Cortex of kidney (tissue), 1 donor: ENCODE results near the gene FRZB.
"Not testable (repeated sequence)": the region's sequence is repeated elsewhere in the genome, so short reads cannot be mapped to it uniquely, and the experiment has no call there.

Experiments used
- DNase-seq: peaks from one replicate; lab custom pipeline; 2025; lab: John Stamatoyannopoulos, UW

FRZB gene, protein sequence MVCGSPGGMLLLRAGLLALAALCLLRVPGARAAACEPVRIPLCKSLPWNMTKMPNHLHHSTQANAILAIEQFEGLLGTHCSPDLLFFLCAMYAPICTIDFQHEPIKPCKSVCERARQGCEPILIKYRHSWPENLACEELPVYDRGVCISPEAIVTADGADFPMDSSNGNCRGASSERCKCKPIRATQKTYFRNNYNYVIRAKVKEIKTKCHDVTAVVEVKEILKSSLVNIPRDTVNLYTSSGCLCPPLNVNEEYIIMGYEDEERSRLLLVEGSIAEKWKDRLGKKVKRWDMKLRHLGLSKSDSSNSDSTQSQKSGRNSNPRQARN

DNA sequence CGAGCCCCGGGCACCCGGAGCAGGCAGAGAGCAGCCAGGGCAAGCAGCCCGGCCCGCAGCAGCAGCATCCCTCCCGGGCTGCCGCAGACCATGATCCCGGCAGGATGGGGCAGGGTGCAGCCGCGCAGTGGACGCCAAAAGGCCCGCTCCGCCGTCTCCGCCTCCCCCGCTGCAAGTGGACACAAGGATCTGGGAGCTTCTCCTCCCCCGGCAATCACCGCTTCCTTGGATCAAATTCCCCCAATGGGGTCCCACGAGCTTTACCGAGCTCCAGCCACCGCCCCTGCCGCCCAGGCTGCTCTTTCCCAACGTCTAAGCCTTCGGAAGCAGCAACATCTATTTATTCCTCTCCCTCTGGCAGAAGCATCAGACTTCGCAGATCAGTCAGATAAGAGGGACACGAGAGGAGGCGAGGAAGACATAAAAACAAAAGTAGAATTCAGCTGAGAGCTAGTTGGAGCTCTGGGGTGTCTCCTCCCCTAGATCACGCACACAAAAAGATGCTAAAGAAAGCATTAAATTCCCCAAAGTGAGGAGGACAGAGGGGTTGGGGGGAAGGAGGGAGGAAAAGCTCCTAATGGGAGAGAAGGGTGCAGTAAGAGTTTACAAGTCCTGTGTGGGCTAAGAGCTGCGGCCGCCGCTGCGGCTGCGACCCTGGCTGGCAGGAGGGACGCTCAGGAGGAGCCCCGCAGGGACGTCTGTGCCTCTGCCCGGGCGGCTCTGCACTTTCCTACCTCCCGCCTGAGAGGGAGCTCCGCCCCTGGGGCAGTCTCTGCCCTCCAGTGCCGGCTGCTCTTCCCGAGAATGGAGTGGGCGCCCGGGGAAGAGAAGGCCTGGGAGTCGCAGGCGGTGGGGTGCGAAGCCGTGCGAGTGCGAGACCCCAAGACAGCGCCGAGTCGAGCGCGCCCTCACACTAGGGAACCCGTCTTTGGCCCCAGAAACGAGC lies at the start of gene FRZB:
TSS of gene FRZB (minus strand) at position 177 of the 946 bp plus-strand sequence. CDS start at position 92, 85 bp downstream.
- no peak for DNase-seq

DNA sequence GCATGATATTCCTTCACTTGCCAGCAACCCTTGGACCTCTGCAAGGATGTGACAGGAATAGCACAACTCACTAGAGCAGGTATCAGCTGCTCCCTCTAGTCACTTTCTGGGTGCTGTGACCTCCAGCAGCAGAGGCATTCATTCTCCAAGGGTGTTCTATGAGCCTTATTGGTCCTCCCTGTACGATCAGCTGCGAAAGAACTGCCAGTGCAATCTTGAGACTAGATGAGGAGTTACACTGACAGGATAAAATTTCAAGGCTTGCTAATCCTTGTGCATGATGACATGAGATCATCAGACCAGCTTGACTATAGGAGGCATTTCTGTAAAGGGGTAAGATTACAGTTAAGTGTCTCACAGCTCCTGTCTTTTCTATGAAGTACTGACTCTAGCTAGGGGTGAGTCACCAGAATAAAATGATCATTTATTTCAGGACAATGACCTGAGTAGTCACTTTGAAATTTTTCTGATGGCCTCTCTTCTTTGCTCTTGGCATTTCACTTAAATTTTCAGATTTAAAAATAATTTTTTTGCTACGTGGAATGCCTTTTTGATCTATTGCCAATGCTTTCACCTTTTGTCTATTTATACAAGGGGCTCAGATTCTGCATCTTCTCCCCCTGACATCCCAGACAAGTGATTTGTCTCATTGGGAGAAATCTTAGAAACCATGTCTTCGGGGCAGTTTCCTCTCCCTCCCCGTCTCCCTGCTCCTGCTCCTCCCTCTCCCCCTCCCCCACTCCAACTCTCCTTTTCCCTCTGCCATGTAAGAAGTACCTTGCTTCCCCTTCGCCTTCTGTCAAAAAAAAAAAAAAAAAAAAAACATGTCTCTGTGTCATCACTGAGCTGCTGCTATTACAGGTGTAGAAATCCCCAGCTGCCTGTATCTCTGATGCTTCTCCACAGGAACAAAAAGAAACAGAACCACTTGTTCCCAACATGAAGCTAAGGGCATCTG lies 49.2 kb upstream of the FRZB start:
- no peak for DNase-seq

DNA sequence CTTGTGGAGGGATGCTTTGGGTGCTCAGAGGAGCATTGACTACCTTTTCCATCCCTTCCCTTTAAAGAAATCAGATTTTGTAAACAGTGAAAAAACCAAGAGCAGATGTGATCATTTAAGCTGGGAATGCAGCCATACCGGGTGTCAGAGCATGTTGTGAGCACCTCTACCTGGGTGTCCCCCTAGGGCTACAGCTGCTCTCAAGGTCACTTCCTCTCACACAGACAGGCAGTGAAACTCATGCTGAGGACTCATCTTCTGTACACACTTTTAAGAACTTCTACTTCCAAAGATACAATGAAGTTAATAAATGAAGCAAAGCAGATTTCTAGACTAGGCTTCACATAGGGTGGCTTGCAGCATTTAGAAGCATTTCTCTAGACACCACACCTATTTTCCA lies 48.4 kb upstream of the FRZB start:
- no peak for DNase-seq

DNA sequence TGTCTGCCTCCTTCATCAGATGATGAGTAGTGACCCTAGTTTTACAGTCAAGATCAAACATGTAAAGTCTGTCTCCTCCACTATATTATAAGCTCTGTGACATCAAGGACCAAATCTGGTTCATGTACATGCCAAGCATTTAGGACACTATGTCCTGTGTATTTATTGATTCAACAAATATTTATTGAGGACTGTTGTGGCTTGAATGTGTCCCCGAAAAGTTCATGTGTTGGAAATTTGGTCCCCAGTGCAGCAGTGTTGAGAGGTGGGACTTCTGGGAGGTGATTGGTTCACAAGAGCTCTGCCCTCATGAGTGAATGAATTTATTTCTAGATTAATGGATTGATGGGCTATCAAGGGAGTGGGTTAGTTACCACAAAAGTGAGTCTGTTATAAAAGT lies 46.6 kb upstream of the FRZB start:
- DNase-seq: no peak

DNA sequence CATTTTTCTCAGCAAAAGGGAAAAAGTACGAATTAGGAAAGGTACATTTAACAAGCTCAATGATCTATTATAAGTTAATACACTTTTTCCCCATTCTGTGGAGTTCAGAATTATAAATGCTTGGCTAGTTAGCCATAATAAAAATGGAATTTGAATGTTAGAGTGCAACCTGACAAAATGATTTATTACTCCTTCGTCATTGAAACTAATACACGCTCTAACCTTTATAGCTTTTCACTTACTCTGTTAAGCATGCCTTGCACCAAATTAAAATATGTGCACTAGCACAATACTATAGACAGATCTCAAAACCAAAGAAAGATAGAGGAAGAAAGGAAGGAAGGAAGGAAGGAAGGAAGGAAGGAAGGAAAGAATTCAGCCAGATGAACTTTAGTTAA lies 46.1 kb upstream of the FRZB start:
- no peak for DNase-seq

DNA sequence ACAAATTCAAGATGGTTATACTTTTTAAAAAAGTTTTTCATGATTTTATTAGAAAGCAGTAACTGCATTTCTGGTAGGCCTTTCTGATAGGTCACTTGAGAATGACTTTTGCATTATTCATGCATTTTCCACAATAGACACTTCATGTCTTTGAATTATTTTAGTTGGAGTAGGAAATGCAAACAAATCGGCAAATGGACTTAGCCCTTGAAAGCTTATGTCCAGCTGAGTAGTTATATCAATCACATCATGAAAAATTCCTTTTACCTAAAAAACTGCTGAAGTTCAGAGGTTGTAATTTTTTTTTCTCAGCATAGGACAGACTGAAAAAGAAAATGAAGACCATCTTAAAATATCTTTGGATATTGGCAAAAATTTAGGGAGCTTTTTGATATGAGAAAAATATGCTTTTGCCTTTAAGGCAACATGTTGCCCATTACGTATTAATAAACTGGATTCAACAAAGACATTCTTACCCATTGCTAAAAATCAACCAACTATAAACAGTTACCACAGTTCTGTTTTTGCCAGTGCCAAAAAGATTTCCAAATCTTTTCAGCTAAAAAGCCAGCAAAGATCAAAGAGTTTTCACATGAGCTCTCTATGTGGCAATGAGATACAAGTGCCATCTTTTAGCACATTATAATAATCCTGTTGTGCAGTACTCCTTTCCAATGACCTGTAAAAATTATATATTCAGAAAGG lies 45.5 kb upstream of the FRZB start:
- DNase-seq: no peak

DNA sequence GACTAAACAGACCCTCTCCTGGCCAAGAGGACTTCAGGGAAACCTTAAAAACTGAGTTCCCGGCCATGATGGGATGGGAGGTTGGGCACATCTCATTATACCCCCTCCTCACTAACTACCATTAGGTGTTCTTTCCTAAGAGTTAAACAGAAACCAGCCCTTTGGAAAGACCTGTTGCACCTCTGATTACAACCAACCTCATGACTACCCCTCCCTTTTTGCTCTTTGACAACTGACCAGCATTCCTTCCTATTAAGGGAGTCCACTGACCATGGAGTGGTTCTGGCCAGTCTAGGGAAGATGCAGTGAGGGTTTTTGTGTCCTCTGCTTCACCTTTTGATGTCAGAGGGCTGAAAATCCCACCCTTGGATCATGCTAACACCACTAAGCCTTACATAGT lies 44.5 kb upstream of the FRZB start:
- no peak for DNase-seq

DNA sequence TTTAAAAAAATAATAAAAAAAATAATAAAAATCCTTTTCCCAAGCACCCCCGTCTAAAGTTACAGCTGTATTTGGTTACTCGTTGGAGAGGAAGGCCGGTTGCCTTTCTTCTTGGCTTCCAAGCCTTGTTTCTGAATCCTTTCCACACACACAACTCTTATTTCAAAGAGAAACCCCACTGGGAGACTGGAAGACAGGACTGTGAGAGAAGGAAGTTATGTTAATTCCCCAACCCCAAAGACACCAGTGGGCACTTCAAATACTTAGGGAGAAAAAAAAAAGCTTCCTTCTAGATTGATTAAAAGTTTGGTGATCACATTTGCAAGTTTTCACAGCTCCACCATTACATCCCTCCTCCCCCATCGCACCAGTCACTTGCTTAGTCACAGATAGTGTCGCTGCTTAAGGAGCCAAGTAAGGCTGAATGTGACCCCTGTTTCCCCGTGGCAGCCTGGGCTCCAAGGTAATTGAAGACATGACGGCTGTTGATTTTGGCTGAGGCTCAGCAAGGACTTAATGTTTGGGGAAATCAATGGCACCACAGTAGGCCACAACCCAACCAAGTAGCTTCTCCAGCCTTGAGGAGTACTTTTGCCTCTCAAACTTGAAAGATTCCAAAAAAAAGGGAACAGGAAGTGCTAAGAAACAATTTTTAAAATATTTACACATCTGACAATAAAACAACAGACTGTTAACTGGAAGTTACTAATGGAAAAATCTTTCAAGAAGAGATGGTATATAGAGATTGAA lies 40.8 kb upstream of the FRZB start:
- no peak for DNase-seq

DNA sequence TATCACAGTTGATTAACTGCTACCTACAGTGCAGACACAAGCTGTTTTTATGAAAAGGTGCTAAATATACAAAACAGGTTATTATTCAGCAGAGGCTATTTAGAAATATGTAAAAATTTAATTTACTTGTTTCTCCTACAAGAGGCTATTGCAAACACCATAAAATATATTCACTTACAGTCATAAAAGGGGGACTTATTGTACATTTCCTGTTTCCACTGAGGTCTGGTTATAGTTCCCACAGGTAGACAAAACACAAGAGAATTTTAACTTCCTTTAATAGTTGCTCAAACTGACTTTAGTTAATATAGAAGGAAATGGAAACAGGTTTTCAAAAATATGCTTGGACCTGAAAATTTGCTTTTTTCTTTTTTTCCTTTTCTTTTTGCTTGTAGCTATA lies 40.0 kb upstream of the FRZB start:
- DNase-seq: no peak

DNA sequence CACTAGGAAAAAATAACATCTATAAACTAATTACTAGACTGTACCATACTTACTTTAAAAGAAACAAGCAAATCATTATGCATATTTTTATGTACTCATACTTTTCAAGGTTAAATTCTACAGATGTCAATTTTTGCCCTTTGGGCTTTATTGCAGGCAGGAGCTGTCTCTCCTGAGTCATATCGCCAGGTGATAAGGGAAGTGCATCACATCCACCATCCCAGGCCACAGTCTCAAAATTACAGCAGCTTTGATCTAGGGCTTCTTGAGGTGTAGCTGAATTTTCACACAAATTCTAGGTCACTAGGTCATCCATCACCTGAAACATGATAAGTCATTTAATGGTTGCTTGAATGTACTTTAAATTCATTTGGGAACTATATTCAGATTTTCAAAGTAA lies 38.4 kb upstream of the FRZB start:
- DNase-seq: no peak

DNA sequence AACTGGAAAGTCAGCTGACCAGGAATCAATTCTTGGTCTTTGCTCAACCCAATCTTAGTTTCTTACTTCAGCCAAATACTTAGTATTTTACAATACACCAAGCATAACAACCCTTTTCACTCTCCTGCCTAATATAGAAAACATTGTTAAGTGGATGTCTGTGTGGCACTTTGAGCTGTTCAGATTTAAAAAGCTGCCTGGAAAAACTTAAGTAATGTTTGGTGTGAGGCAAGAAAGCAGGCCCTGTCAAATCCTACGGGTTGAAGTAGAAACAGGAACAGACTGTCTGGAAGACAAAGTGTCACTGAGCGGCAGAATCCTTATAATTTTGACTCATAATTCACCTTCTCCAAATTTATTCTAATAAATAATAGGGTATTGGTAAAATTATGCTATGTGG lies 37.1 kb upstream of the FRZB start:
- no peak for DNase-seq

DNA sequence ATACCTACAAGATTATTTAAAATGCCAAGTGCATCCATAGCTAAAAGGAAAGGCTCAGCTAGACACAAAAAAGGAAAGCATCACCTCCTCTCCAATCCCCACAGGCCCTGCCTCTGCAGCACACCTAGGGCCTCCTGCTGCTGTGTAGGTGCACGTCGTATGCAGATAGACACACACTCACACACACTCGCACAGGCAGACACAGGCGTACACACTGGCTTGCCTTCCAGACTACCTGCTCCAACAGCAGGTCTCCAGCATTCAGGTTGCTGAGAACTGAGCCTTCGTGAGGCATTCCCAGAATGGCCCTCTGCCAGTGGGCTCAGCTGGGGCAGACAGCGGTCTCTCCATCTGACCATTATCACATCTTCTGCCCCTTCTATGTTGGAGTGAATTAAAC lies 35.3 kb upstream of the FRZB start:
- DNase-seq: no peak

DNA sequence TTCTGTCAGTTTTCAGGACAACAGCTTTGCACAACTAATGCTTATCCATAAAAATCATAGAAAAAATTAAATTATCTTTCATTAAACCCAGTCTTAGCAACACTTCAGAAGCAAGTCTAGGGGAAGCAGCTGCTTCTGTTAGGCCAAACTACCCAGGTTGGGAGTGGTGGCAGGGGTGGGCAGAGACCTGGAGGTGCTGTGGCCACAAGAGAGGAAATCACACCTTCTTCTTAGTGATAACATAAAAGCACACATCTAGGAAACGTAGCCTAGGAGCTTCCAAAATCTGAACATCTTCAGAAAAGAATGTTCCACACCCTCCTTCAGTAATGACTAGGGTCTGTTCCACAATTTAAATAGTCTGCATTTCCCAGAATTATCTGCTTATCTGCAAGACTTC lies 32.3 kb upstream of the FRZB start:
- no peak for DNase-seq

DNA sequence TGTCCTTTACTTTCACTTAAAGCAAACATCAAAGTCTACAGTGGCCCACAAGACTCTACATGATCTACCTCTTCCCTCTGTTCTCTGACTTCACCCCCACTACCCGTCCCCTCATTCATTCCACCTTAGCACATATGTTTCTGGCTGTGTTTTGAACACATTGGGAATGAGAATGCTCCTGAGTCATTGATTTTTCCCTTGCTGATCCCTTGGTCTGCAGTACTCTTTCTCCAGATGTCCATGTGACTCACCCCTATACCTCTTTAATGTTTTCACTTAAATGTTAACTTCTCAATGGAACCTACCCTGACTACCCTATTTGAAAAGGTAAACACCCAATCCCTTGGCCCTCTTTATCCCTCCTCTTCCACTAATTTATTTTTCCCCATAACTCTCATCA lies 30.7 kb upstream of the FRZB start:
- no peak for DNase-seq

DNA sequence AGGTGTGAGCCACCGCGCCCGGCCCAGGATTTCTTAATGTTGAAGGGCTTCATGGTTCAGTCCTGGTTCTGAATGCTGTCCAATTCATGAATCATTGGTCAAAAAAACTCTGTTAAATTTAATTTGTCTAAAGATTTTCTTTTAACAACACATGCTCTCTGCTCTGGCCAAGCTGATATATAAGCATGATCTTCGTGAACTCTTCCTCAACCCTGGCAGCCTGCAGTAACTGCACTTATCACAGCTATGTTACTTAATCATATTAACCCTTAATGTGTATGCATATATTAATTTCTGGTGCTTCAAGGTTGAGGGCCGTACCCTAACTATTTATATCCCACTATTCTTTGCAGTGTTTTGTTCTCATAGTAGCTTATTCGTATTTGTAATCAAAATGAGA lies 29.4 kb upstream of the FRZB start:
- no peak for DNase-seq

DNA sequence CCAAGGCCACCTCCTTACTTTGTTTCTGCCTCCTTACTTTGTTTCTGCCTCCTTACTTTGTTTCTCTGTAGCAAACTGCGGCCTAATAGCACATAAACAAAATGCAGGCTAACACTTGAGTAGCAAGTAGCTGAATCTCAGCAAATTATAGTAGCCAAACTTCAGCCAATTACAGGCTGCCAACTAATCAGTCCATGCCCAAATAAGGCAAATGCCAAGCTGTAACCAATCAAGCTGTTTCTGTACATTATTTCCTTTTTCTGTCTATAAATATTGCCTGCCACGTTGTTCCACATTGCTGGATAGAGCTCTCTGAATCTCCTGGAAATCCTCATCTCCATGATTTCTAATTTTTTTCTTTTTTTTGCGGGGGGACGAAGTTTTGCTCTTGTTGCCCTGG lies 28.7 kb upstream of the FRZB start:
- DNase-seq: no peak

DNA sequence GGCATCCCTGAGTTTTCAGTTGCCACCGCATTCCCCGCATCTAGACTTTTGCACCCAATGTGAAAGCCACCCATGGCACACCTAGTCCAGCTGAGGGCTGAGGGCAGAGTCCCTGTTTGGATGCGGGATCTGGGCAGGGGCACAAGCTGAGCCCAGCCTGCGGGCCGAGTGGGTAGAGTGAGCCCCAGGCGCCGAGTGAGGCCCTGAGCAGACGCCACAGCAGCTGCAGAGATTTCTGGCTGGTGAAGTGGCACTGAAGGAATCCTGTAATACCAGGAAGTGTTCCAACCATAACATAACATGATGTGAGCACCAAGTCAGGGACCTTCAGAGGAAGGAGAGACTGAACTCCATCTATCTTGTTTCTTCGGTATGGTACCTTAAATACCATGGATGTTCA lies 27.7 kb upstream of the FRZB start:
- DNase-seq: no peak

DNA sequence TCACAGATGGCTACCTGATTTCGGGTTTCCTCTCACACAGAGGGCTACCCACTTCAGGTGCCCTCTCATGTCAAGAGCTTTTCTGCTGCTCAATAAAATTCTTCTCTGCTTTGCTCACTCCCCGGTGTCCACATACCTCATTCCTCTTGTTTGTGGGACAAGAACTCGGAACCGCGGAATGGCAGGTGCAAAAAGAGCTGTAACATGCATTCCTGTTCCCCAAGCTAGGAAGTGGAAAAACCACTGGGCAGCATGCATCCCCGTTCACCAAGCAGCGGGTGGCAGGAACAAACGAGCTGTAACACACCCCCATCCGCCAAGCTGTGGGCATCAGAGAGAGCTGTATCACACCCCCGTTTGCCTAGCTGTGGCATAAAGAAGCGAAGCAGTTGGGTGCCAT lies 27.2 kb upstream of the FRZB start:
- DNase-seq: no peak

DNA sequence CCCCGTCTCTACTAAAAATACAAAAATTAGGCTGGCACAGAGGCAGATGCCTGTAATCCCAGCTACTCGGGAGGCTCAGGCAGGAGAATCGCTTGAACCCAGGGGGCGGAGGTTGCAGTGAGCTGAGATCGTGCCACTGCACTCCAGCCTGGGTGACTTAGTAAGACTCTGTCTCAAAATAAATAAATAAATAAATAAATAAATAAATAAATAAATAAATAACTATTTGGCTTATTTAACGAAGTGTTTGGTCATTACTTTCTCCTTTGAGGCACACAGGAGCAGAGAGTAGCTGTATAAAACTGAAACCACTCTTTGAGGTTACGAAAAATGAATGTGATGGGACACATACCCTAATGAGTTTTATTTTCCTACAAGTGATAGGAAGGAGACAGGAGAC lies 26.6 kb upstream of the FRZB start:
- not testable (repeated sequence) for DNase-seq

DNA sequence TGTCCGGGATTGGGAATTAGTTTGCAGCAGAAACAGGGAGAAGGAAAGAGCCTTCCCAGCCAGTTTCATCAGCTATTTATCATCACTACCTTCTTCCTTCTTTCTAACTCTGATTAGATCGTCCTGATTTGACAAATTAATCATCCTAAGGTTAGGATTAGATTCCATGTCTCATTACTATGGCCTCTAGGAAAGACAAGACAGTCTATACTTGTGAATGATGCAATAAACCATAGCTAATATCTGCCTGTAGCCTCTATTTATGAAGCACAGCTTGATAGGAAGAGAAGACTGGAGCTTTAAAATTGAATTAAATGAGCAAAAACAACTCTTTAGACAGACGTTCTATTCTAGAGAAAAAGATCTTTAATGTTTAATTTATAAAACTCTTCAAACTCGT lies 25.2 kb upstream of the FRZB start:
- DNase-seq: no peak
